NT2/D1 (cell line): ENCODE results near the gene ABAT.

ENCODE experiments used
- DNase-seq: peaks from one replicate; pipeline ENCODE4 v3.0.0-alpha.2; 2011; ENCODE audit warnings: low read depth, low spot score
- H3K27me3 ChIP-seq: 2 replicates; pipeline ENCODE4 v1.6.0; 2011; ENCODE audit warnings: mild to moderate bottlenecking; ENCODE audit not compliant: insufficient read length, insufficient read depth
- H3K36me3 ChIP-seq: 2 replicates; pipeline ENCODE4 v1.6.1; 2011; ENCODE audit warnings: mild to moderate bottlenecking, low read length, mixed read lengths; ENCODE audit not compliant: insufficient read depth, insufficient read length
- H3K4me1 ChIP-seq: 2 replicates; pipeline ENCODE4 v1.5.1; 2011; ENCODE audit not compliant: insufficient read depth, insufficient read length
- H3K4me3 ChIP-seq: 2 replicates; pipeline ENCODE4 v1.5.1; 2011; ENCODE audit warnings: low read depth; ENCODE audit not compliant: insufficient read length
- H3K9ac ChIP-seq: 2 replicates; pipeline ENCODE4 v1.6.0; 2011; ENCODE audit warnings: low read depth; ENCODE audit not compliant: insufficient read length
- H3K9me3 ChIP-seq: 2 replicates; pipeline ENCODE4 v1.5.1; 2011; ENCODE audit warnings: mild to moderate bottlenecking, low read length; ENCODE audit not compliant: insufficient read depth
- SUZ12 ChIP-seq: IDR thresholded peaks from 2 replicates; pipeline ENCODE4 v1.6.1; 2011; ENCODE audit not compliant: insufficient read length, insufficient read depth; ENCODE audit errors: extremely low read depth
- YY1 ChIP-seq: IDR thresholded peaks from 2 replicates; pipeline ENCODE4 v1.6.1; 2011; ENCODE audit not compliant: insufficient read length, insufficient read depth
- ZNF274 ChIP-seq: IDR thresholded peaks from 2 replicates; pipeline ENCODE4 v1.6.1; 2011; ENCODE audit warnings: mild to moderate bottlenecking, low read depth, low read length

ABAT gene

DNA sequence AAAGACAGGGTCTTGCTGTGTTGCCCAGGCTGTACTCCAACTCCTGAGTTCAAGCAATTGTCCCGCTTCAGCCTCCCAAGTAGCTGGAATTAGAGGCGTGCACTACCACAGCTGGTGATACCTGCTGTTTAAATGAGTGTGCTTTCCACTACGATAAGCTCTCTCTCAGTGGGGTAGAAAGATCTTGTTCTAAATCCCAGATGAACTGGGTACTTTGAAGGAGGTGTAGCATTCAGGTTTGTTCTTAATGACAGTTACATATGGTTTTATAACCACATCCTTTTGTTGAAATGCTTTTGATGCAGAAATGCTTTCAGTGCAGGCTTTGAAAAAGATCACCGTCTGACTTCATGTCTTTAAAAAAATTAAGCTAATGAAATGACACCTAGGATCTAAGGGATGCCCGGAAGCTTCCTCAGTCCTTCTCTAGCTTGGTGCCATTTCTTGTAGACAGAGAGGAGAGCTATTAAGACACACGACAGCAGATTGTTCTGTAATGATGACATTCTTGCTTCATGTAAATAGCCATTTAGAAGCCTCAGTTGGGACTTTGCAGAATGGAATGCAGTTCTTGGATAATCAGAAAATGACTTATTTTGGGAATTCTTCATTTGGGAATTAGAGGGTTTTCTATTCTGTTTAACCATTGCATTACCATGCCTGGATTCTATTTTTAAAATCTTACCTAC lies 142.7 kb downstream of the ABAT start:
- Histone ChIP-seq H3K27me3 (no peaks in the 10 kb centered on the region), H3K4me1 (peaks cover 4% of the 10 kb centered on the region), H3K9ac (no peak overlapping the region), H3K9me3 (no peaks in the 10 kb centered on the region), H3K4me3 (no peak overlapping the region), H3K36me3 (peaks cover 93% of the 10 kb centered on the region)
- TF ChIP-seq SUZ12: no peak
- TF ChIP-seq YY1: no peak
- no peak for TF ChIP-seq ZNF274
- no peak for DNase-seq

DNA sequence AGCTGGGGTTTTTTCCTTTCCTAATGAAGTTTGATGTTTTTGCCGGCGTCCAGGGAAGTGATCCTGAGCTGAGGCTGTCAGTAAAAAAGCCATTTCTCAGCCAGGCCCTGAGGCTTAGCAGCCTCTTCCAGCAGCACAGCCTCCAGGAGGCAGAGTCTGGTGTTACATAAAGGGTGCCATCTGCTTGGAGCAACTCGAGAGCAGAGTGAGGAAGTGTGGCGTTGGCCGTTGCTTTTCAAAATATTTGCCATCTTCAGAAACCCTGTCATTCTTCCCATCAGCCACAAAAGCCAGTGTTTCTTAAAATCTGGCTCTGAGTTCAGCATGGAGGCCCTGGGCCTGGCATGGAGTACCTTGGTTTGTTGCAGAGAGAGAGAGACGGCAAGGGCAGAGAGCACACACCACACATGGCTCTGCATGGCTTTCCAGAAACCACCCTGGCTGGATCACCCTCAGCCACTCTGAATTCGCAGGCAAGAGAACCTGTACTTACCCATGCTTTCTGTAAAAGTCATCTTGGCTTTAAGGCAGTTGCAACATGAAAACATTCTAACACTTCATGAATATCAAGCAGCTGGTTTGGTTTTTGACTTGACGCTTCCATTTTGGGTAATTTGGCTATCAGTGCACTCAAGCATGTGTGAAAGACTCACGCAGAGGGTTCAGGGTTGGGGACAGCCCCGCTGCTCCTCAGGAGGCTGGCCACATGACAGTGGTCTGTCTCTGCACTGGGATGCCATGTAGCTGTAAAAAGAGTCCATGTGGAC lies 144.3 kb downstream of the ABAT start:
- H3K4me3 ChIP-seq: no peak overlapping the region
- no peaks in the 10 kb centered on the region for H3K27me3 ChIP-seq
- no peaks in the 10 kb centered on the region for H3K9me3 ChIP-seq
- H3K9ac ChIP-seq: no peak overlapping the region
- peaks cover 4% of the 10 kb centered on the region for H3K4me1 ChIP-seq
- no peak for DNase-seq
- peaks cover 89% of the 10 kb centered on the region for H3K36me3 ChIP-seq
- TF ChIP-seq YY1 (no peak), ZNF274 (no peak), SUZ12 (no peak)

DNA sequence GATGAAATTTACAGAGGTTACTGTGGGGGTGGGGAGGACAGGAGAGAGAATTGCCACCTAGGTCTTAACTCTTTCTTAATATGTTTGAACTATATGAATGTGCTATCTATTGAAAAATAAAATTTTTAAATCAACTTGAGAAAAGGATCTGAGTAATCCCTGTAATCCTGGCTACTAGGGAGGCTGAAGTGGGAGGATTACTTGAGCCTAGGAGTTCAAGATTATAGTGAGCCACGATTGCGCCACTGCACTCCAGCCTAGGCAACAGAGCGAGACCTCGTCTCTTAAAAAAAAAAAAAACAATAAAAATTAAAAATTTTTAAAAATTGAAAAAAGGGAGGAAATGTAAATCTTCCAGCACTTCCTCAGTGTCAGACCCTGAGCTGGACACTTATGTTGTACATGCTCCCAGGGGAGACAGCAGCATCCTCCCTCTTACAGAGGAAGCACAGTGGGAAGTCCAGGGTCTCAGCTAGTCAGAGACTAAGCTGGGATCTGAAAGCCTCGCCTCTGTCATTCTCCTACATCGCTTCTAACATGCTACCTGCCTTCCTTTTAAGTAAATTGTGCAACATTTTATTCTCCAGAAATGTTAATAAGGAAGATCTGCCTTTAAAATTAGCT lies 145.1 kb downstream of the ABAT start:
- peaks cover 89% of the 10 kb centered on the region for H3K36me3 ChIP-seq
- no peaks in the 10 kb centered on the region for H3K9me3 ChIP-seq
- H3K9ac ChIP-seq: no peak overlapping the region
- H3K27me3 ChIP-seq: no peaks in the 10 kb centered on the region
- DNase-seq: no peak
- no peak overlapping the region for H3K4me3 ChIP-seq
- H3K4me1 ChIP-seq: peaks cover 4% of the 10 kb centered on the region
- TF ChIP-seq YY1 (no peak), SUZ12 (no peak), ZNF274 (no peak)

DNA sequence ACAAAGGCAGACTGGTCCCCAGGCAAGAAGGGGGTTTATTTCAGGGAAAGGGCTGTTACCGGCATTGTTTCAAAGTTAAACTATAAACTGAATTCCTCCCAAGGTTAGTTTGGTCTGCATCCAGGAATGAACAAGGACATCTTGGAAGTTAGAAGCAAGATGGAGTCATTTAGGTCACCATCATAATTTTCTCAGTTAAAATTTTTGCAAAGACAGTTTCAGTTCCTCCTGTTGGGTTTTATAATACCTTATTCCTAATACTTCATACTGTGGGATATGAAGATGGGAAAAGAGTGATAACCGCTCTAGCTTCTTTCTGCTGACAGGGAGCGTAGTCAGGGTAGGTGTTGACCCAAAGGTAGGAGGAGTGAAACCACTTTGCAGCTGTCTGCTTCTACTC lies 148.0 kb downstream of the ABAT start:
- Histone ChIP-seq H3K27me3 (no peaks in the 10 kb centered on the region), H3K36me3 (peaks cover 77% of the 10 kb centered on the region), H3K9ac (no peak overlapping the region), H3K4me3 (no peak overlapping the region), H3K9me3 (no peaks in the 10 kb centered on the region), H3K4me1 (peaks cover 4% of the 10 kb centered on the region)
- TF ChIP-seq ZNF274 (no peak), SUZ12 (no peak), YY1 (no peak)
- no peak for DNase-seq

DNA sequence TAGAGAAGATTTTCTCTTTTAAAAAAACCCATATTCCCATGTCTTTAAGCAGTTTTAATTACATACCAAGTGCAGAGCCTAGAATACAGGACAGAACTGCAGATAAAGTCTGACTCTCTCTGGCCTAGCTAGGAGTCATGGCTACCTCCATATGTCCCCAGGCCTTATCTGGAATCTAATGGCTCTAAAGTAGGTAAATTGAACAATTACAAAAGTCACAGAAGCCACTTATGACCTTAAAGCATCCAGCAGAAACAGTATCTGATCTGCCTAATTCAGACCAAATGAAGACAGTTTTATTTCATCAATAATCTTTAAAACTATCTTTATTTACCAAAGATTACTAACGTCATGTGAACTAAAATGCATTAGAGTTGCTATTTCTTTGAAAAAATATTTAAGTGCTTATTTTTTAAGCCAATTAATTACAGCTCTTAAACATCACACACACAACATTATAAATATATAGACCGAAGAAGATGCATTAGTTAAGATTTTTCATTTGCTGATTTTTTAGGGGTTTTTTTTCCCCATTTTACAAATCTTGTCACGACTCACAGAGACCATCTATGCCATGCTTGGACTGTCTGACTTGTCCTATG lies 152.0 kb downstream of the ABAT start:
- Histone ChIP-seq H3K4me1 (peaks cover 8% of the 10 kb centered on the region), H3K9ac (no peak overlapping the region), H3K9me3 (no peaks in the 10 kb centered on the region), H3K4me3 (no peak overlapping the region), H3K36me3 (peaks cover 66% of the 10 kb centered on the region), H3K27me3 (no peaks in the 10 kb centered on the region)
- no peak for TF ChIP-seq SUZ12
- no peak for TF ChIP-seq YY1
- TF ChIP-seq ZNF274: no peak
- DNase-seq: no peak

DNA sequence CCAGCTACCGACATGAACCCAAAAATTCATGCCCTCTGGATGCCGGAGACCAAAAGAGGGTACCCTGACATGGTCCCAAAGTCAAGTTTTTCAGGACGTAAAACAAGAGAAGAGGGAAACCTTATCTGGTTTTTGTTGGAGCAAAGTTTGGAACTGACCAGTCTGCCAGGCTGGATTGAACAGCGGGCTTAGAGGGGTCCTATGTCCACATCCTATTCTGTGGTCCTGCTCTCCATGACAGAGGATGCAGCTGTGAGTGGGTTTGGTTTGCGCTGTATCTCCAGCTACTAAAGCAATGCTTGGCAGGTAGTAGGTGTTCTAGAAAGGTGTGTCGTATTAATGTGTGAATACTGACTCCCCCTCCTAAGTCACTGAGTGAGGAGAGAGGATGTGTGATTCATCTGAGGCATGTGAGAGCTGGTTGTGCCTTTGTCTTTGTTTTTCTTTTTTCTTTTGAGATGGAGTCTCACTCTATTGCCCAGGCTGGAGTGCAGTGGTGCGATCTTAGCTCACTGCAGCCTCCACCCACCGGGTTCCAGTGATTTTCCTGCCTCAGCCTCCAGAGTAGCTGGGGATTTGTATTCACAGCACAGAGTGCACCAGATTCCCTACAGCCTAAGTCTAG lies 154.2 kb downstream of the ABAT start:
- Histone ChIP-seq H3K9ac (no peak overlapping the region), H3K4me1 (peaks cover 13% of the 10 kb centered on the region), H3K27me3 (no peaks in the 10 kb centered on the region), H3K4me3 (no peak overlapping the region), H3K36me3 (peaks cover 56% of the 10 kb centered on the region), H3K9me3 (no peaks in the 10 kb centered on the region)
- TF ChIP-seq YY1 (no peak), SUZ12 (no peak), ZNF274 (no peak)
- no peak for DNase-seq
